Upper lobe of left lung (tissue), 6 donors: ENCODE measurements around the gene SAMD11. TPM values are rescaled to one million over a fixed set of nuclear protein-coding genes. Genes with fewer than 3 reads are reported as not detected.
A peak's percentile ranks its signal among the peaks of the same experiment; 100 is the strongest.

ENCODE experiments used
- ATAC-seq, 2 donors: fragments of 200-7000 bp; cut with Tn5 transposase; one replicate each; pipeline ENCODE4 v1.9.1; 2022; ENCODE audit warnings: mild to moderate bottlenecking in 2 of 2, moderate library complexity in 2 of 2; ENCODE audit not compliant: low FRiP score in 2 of 2
- DNase-seq, 2 donors: peaks; one replicate each; pipeline ENCODE4 v3.0.0-alpha.2; 2019 to 2020
- H3K27ac ChIP-seq, 4 donors: fragments of 200-600 bp; sonication (generic); one replicate each; pipeline ENCODE4 v1.5.1; 2016 to 2019
- H3K27me3 ChIP-seq, 4 donors: fragments of 200-600 bp; sonication (generic); one replicate each; pipeline ENCODE4 v1.5.1; 2017 to 2019
- H3K36me3 ChIP-seq, 4 donors: fragments of 200-600 bp; sonication (generic); one replicate each; pipeline ENCODE4 v1.5.1; 2016 to 2019
- H3K4me1 ChIP-seq, 4 donors: fragments of 200-600 bp; sonication (generic); one replicate each; pipeline ENCODE4 v1.5.1; 2018 to 2019
- H3K4me3 ChIP-seq, 4 donors: fragments of 200-600 bp; sonication (generic); one replicate each; pipeline ENCODE4 v1.5.1; 2017 to 2019; ENCODE audit warnings: mild to moderate bottlenecking in 2 of 4, moderate library complexity in 1 of 4
- H3K9me3 ChIP-seq, 4 donors: fragments of 200-600 bp; sonication (generic); one replicate each; pipeline ENCODE4 v1.5.1; 2018 to 2019
- EP300 ChIP-seq, 4 donors: sonication (generic); formaldehyde crosslinking; IDR thresholded peaks; one replicate each; pipeline ENCODE4 v1.5.1; 2017; ENCODE audit warnings: antibody characterized with exemption in 4 of 4, control low read depth in 2 of 4
- POLR2A ChIP-seq, 4 donors: fragments of 450-650 bp; IDR thresholded peaks; one replicate each; pipeline ENCODE4 v1.5.1; 2016 to 2017; ENCODE audit warnings: antibody characterized with exemption in 4 of 4, mild to moderate bottlenecking in 2 of 4
- POLR2AphosphoS5 ChIP-seq, 2 donors: sonication (generic); formaldehyde crosslinking; IDR thresholded peaks; one replicate each; pipeline ENCODE4 v1.5.1; 2017; ENCODE audit warnings: antibody characterized with exemption in 2 of 2
- WGBS, 2 donors: methylation state at CpG; one replicate each; pipeline ENCODE4 v1.1.5; 2017 to 2018; 5-methylcytosine and 5-hydroxymethylcytosine counted together
- total RNA-seq, 6 donors: library from RNA; depleted of rRNA in 4 of 6; stranded (reverse); fragments of >200 nt in 4 of 6; gene quantifications; one replicate each; pipeline versions ENCODE4 v1.1.0 to v1.2.1, GENCODE V29; 2016 to 2021
- TF ChIP-seq, protein P1 (sequence below), 6 experiments: fragments of 450-650 bp in 4 of 6; fragments of 200-600 bp in 2 of 6; sonication (generic) in 2 of 6; IDR thresholded peaks; one replicate each; pipeline ENCODE4 v1.5.1; 2016 to 2019; ENCODE audit warnings: antibody characterized with exemption in 6 of 6
- donor health status: DM: no; HTN: no; CAD: no; lungs with moderate emphysema.
- donor health status: DM: no; HTN: yes; CAD: no; lungs with severe emphysema.

SAMD11 gene
- total RNA-seq, 6 donors from 2014 or later: 1.0 to 9.3 (median 2.4) TPM

DNA sequence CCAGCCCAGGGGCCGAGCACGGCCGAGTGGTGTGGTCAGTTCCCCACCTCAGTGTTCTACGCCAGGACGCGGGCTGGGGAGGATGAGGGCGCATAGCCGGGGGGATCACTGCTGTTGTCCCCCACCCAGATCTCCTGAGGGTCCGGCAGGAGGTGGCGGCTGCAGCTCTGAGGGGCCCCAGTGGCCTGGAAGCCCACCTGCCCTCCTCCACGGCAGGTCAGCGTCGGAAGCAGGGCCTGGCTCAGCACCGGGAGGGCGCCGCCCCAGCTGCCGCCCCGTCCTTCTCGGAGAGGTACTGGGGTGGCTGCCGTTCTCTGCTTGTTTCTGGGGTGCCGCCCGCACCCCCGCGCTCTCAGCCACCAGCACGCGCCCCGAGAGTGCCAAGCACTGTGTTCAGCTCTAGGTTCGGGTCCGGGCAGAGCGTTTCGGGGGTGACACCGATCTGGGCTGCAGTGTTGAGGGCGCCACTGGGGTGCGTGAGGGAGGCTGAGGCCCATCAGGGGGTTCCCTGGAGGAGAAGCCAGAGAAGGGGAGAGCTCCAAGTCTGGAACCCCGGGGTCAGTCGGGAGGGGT is 17.4 kb downstream of the SAMD11 start:
- DNase-seq (peak in 1 of 2 donors; percentile 85), ATAC-seq (no peak)
- H3K27ac ChIP-seq: peak overlapping the region in 3 of 4 donors; percentile 30 to 39 (median 35)
- peak overlapping the region in 3 of 4 donors; percentile 31 to 48 (median 47) for H3K4me3 ChIP-seq
- H3K27me3 ChIP-seq: peaks cover 4 to 50% (median 33%) of the 10 kb centered on the region in 4 donors
- H3K36me3 ChIP-seq: peaks cover 3 to 19% (median 17%) of the 10 kb centered on the region in 4 donors
- peaks cover 33 to 39% (median 34%) of the 10 kb centered on the region in 4 donors for H3K4me1 ChIP-seq
- TF ChIP-seq POLR2AphosphoS5 (IDR thresholded peaks at IDR 0.05) (no peak), POLR2A (IDR thresholded peaks at IDR 0.05) (no peak), EP300 (IDR thresholded peaks at IDR 0.05) (no peak)
- TF ChIP-seq, protein P1, sequence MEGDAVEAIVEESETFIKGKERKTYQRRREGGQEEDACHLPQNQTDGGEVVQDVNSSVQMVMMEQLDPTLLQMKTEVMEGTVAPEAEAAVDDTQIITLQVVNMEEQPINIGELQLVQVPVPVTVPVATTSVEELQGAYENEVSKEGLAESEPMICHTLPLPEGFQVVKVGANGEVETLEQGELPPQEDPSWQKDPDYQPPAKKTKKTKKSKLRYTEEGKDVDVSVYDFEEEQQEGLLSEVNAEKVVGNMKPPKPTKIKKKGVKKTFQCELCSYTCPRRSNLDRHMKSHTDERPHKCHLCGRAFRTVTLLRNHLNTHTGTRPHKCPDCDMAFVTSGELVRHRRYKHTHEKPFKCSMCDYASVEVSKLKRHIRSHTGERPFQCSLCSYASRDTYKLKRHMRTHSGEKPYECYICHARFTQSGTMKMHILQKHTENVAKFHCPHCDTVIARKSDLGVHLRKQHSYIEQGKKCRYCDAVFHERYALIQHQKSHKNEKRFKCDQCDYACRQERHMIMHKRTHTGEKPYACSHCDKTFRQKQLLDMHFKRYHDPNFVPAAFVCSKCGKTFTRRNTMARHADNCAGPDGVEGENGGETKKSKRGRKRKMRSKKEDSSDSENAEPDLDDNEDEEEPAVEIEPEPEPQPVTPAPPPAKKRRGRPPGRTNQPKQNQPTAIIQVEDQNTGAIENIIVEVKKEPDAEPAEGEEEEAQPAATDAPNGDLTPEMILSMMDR (IDR thresholded peaks at IDR 0.05): no peak
- H3K9me3 ChIP-seq: no peaks in the 10 kb centered on the region
- WGBS, 2 donors: 6% methylated on average over 35 of the region's 36 CpGs; no CpG with 5 or more reads in 1 of the 2 donors

DNA sequence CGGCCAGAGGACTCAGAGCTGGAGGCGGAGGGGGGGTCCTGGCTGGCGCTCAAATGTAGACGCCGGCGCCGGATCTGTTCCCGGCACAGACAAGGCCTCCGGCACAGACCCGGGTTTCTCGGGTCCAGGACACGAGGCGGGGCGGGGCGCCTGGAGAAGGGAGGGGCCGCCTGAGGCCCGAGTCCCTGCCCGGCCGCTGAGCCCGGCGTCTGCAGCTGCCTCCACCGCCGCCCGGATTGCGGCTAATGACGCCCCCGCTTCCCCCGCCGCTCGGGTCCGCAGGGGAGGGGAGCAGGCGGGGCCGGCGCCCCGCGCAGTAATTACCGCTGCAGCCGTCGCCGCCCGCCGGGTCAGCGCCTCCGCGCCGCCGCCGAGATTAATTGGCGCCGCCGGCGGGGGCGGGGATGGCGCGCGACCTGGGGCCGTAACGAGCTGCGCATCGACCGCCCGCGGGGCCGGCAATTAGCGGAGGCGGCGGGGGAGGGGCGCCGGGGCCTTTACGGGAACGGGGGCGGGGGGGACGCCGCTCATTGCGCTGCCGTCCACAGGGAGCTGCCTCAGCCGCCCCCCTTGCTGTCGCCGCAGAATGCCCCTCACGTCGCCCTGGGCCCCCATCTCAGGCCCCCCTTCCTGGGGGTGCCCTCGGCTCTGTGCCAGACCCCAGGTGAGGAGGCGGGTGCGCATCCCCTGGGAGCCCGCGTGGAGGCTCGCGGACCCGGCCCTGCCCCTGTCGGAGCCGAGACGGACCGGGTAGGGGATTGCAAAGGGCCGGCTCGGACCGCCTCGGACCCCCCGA is 18.1 kb downstream of the SAMD11 start:
- Histone ChIP-seq H3K27me3 (peaks cover 4 to 45% (median 30%) of the 10 kb centered on the region in 4 donors), H3K27ac (peak overlapping the region in 3 of 4 donors; percentile 30 to 39 (median 34)), H3K9me3 (no peaks in the 10 kb centered on the region), H3K36me3 (peaks cover 3 to 26% (median 23%) of the 10 kb centered on the region in 4 donors), H3K4me1 (peaks cover 33 to 38% (median 34%) of the 10 kb centered on the region in 4 donors), H3K4me3 (peak overlapping the region in 3 of 4 donors; percentile 31 to 48 (median 47))
- 0% methylated on average over 1 to 8 of the region's 98 CpGs for WGBS, 2 donors
- ATAC-seq (peak in 1 of 2 donors; percentile 73), DNase-seq (peak in 1 of 2 donors; percentile 94)
- TF ChIP-seq POLR2AphosphoS5 (IDR thresholded peaks at IDR 0.05) (no peak), POLR2A (IDR thresholded peaks at IDR 0.05) (no peak), EP300 (IDR thresholded peaks at IDR 0.05) (no peak)
- TF ChIP-seq, protein P1 (IDR thresholded peaks at IDR 0.05): no peak

DNA sequence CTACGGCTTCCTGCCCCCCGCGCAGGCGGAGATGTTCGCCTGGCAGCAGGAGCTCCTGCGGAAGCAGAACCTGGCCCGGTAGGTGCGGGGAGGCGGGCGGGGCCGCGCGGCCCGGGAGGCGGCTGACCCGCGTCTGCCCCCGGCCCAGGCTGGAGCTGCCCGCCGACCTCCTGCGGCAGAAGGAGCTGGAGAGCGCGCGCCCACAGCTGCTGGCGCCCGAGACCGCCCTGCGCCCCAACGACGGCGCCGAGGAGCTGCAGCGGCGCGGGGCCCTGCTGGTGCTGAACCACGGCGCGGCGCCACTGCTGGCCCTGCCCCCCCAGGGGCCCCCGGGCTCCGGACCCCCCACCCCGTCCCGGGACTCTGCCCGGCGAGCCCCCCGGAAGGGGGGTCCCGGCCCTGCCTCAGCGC is 18.7 kb downstream of the SAMD11 start:
- Histone ChIP-seq H3K4me1 (peaks cover 33 to 38% (median 34%) of the 10 kb centered on the region in 4 donors), H3K36me3 (peaks cover 3 to 32% (median 30%) of the 10 kb centered on the region in 4 donors), H3K27me3 (peaks cover 4 to 45% (median 29%) of the 10 kb centered on the region in 4 donors), H3K9me3 (no peaks in the 10 kb centered on the region), H3K27ac (peak overlapping the region in 3 of 4 donors; percentile 5 to 34 (median 30)), H3K4me3 (peak overlapping the region in 3 of 4 donors; percentile 31 to 48 (median 47))
- peak in 1 of 2 donors; percentile 3 for ATAC-seq
- 0% methylated on average over 3 of the region's 48 CpGs; no CpG with 5 or more reads in 1 of the 2 donors for WGBS, 2 donors
- peak in 1 of 2 donors; percentile 87 for DNase-seq
- TF ChIP-seq POLR2AphosphoS5 (IDR thresholded peaks at IDR 0.05) (no peak), POLR2A (IDR thresholded peaks at IDR 0.05) (no peak), EP300 (IDR thresholded peaks at IDR 0.05) (no peak)
- TF ChIP-seq, protein P1 (IDR thresholded peaks at IDR 0.05): no peak

DNA sequence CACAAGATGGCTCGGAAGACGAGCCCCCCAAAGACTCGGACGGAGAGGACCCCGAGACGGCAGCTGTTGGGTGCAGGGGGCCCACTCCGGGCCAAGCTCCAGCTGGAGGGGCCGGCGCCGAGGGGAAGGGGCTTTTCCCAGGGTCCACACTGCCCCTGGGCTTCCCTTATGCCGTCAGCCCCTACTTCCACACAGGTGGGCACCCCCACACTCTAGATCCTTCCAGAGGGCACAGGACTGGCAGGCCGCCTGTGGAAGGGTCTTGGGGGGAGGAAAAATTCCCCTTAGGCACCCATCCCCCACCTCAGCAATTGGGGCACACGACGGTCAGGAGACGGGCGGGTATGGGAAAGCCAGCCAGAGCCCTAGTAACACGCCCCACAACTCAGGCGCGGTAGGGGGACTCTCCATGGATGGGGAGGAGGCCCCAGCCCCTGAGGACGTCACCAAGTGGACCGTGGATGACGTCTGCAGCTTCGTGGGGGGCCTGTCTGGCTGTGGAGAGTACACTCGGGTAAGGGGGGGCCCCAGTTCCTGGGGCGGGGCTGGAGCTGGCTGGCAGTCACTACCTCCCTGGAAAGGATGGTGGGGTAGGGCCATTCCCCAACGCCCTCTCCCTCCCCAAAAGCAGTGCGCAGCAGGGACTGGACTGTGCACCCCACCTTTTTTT is 19.3 kb downstream of the SAMD11 start:
- WGBS, 2 donors: 24 to 28% methylated on average over 8 to 20 of the region's 27 CpGs
- Histone ChIP-seq H3K9me3 (no peaks in the 10 kb centered on the region), H3K27me3 (peaks cover 4 to 45% (median 29%) of the 10 kb centered on the region in 4 donors), H3K27ac (peak overlapping the region in 3 of 4 donors; percentile 5 to 34 (median 30)), H3K36me3 (peaks cover 7 to 38% (median 36%) of the 10 kb centered on the region in 4 donors), H3K4me3 (peak overlapping the region in 3 of 4 donors; percentile 31 to 48 (median 47)), H3K4me1 (peaks cover 33 to 38% (median 34%) of the 10 kb centered on the region in 4 donors)
- DNase-seq (peak in 1 of 2 donors; percentile 72), ATAC-seq (peak; percentile 6 to 54)
- TF ChIP-seq POLR2AphosphoS5 (IDR thresholded peaks at IDR 0.05) (no peak), EP300 (IDR thresholded peaks at IDR 0.05) (no peak), POLR2A (IDR thresholded peaks at IDR 0.05) (no peak)
- TF ChIP-seq, protein P1 (IDR thresholded peaks at IDR 0.05): no peak
